Fibroblast of mammary gland (primary cell): Measurements from ENCODE around the gene XRCC4.

Source experiments
- DNase-seq: peaks from one replicate; pipeline ENCODE4 v3.0.0-alpha.2; 2010; ENCODE audit warnings: low read depth
- H3K4me3 ChIP-seq: 2 replicates; pipeline ENCODE4 v1.5.1; 2011; ENCODE audit warnings: low read depth, mild to moderate bottlenecking, low read length, moderate library complexity; ENCODE audit not compliant: control insufficient read depth
- CTCF ChIP-seq: conservative IDR thresholded peaks from 2 replicates; pipeline ENCODE4 v1.5.1; 2011; ENCODE audit warnings: low read depth, low read length, inconsistent platforms; ENCODE audit not compliant: control insufficient read depth, insufficient read depth

The XRCC4 gene

GRCh38 chr5:83362526-83362925 is 285.2 kb downstream of the XRCC4 start:
- TF ChIP-seq CTCF: no peak
- no peak for DNase-seq
- no peak overlapping the region for H3K4me3 ChIP-seq

DNA sequence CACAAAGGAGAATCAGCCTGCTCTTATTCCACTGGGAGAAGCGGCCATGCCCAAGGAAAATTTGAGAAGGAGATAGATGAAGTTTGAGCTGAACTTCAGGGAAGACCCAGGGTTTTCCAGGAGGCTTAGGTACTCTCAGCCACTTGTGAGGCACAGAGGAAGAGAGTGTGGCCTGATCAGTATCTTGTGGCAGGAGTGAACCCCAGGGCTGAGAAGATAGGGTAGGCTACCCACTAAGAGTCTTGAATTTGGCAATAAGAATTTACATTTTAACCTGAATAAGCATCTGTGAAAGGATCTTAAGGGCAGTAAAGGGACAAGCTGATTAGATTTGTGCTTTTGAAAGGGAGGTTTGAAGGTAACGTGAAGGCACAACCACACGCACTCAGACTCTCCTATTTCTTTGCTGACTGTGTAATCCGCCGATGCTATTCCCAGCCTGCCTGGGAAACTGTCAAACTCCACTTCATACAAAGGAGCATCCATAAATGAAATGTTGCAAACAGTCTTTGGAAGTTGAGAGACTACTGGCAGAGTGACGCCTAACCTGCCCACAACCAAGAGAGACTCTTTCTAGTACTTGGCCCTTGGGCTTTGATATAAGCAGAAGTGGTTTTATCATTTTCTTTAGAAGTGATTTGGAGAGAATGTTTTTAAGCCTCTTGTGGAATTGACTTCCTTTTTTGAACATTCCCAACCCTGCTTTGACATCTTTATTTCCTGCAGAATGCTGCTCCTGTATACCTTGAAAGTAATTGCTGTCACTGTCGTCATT is 286.0 kb downstream of the XRCC4 start:
- no peak for TF ChIP-seq CTCF
- H3K4me3 ChIP-seq: no peak overlapping the region
- DNase-seq: no peak

GRCh38 chr5:83363886-83364275 is 286.5 kb downstream of the XRCC4 start:
- DNase-seq: no peak
- H3K4me3 ChIP-seq: no peak overlapping the region
- TF ChIP-seq CTCF: no peak

DNA sequence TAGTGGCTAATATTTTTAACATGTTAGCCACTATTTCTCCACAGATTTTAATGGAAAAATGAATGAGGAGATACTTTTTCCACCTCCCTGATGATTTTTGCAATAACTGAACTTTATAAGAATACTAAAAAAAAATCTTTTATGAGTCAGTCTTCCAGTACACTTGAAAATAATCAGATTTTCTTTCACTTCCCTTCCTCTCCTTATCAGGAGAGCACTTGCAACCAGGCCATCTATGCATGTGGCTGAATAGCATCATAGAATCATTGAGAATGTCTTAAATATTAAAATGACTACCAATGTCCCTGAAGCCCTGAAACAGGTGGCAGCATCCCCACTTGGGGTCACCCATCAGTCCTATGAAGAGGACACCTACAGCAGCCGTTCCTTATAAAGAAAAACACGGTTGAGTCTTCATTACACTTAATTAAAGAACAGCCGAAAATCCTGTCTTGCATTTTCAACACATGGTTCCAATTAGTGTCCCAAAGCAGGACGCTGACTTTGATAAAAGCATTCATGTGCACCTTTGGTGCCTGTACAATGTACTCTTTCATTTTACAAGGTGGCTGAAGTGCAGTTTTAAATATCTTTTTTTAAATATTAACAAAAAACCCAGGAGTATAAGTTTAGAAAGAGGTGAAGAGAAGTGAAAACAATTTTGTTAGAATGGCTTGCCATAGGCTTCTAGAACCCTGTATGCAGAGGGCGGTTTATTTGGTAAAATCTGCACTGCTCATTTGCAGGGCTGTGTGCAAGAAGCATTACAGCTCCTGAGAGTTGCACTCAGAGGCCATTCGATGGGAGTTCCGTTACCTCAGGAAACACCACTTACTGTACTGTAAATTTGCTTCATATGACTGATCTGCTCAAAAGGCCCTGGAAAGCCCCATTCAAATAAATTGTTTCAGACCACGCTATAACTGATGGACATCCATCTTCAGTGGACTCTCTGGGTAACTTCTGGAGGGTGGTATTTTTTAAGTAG is 287.3 kb downstream of the XRCC4 start:
- no peak overlapping the region for H3K4me3 ChIP-seq
- peak; percentile 5 for DNase-seq
- no peak for TF ChIP-seq CTCF

DNA sequence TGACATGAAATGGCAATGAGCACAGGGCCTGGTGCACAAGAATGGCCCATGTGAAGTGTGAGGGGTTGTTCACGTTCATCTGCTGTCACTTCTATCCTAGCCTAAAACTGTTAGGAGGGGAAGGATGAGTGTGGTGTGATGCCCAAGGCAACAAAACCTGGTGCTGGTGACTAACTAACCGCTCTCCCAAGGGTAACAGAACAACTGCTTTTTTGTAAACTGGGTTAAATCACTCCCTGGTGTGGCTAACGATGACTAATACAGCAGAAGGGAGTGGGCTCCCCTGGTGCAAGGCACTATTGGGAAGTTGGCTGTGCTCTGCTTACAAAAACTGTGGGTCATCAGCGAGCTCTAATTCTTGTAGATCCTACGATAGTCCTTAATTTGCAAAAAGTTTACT is 291.0 kb downstream of the XRCC4 start:
- no peak for TF ChIP-seq CTCF
- H3K4me3 ChIP-seq: no peak overlapping the region
- peak; percentile 98 for DNase-seq

DNA sequence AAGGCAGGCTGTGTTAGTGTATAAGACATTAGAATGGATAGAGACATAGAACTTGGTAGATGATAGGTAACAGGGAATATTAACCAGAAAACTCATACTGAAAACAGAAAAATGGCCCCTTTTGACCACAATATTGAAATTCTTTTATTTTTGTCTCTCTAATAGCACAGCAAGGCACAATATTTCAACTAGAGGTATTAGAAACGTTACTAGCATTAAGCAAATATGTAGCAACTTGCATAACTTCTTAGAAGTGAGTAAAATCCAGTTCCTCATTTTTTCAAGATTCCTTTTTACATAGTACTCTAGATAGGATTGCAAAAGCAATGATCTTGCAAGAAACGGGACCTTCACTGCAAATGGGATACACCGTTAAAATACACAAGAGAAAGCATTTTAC is 291.5 kb downstream of the XRCC4 start:
- DNase-seq: peak; percentile 55
- TF ChIP-seq CTCF: no peak

More for the DNA sequence above, 291.5 kb downstream of the XRCC4 start:
- H3K4me3 ChIP-seq: no peak overlapping the region
